Amniotic stem cell (primary cell): ENCODE results near the gene ZNF222.

Source experiments
- DNase-seq: peaks from one replicate; lab custom pipeline; 2025; lab: John Stamatoyannopoulos, UW

ZNF222 gene

GRCh38 chr19:44025217-44025936 lies at the start of gene ZNF222:
Gene ZNF222, plus strand, starts transcription at chr19:44025379. Its CDS starts 58 bp downstream, at chr19:44025437.
- peak; percentile 88 for DNase-seq

GRCh38 chr19:43976732-43977131 lies 48.4 kb upstream of the ZNF222 start:
- DNase-seq, result no peak

- DNase-seq, result no peak
These were observed 41.7 kb upstream of the ZNF222 start for GRCh38 chr19:43983544-43983911.

- DNase-seq, result peak; percentile 93
These were observed 41.1 kb upstream of the ZNF222 start, which contains the start of gene ZNF155 for GRCh38 chr19:43983912-43984686. Gene ZNF155, plus strand, starts transcription at chr19:43984188. Its CDS starts 4,356 bp downstream, at chr19:43988544.

- DNase-seq, result no peak
These were observed 40.5 kb upstream of the ZNF222 start for GRCh38 chr19:43984687-43985000.

GRCh38 chr19:43997631-43998290 lies 27.4 kb upstream of the ZNF222 start:
- DNase-seq, result no peak

GRCh38 chr19:44002212-44002565 lies 23.0 kb upstream of the ZNF222 start:
- DNase-seq, result no peak

- DNase-seq, result peak; percentile 94
These were observed 22.4 kb upstream of the ZNF222 start, which contains the start of gene ZNF230 for GRCh38 chr19:44002566-44003460. Gene ZNF230, plus strand, starts transcription at chr19:44002957. Its CDS starts 4,122 bp downstream, at chr19:44007079.

- no peak for DNase-seq
These were observed 21.6 kb upstream of the ZNF222 start for GRCh38 chr19:44003461-44004009.

GRCh38 chr19:44005973-44006372 lies 19.2 kb upstream of the ZNF222 start:
- no peak for DNase-seq

GRCh38 chr19:44007473-44007872 lies 17.7 kb upstream of the ZNF222 start:
- DNase-seq, result no peak

GRCh38 chr19:44010468-44010867 lies 14.7 kb upstream of the ZNF222 start:
- no peak for DNase-seq

- DNase-seq, result no peak
These were observed 5.7 kb upstream of the ZNF222 start for GRCh38 chr19:44019498-44019897.

- DNase-seq, result no peak
These were observed 4.0 kb upstream of the ZNF222 start for GRCh38 chr19:44021221-44021620.

GRCh38 chr19:44024900-44025216 lies 321 bp upstream of the ZNF222 start:
- DNase-seq, result no peak

- no peak for DNase-seq
These were observed 1.4 kb downstream of the ZNF222 start for GRCh38 chr19:44026622-44027021.

- DNase-seq, result no peak
These were observed 6.9 kb downstream of the ZNF222 start for GRCh38 chr19:44032001-44032610.

- DNase-seq, result no peak
These were observed 17.0 kb downstream of the ZNF222 start for GRCh38 chr19:44042147-44042546.

- no peak for DNase-seq
These were observed 25.8 kb downstream of the ZNF222 start for GRCh38 chr19:44050740-44051649.
